HEK293T (cell line): ENCODE measurements around the gene CR1L.

Experiments
- ARNT ChIP-seq: fragments of 450-650 bp; IDR thresholded peaks from 2 replicates; pipeline ENCODE4 v1.6.1; 2017; ENCODE audit warnings: mild to moderate bottlenecking
- BHLHE40 ChIP-seq: fragments of 450-650 bp; IDR thresholded peaks from 2 replicates; pipeline ENCODE4 v1.6.1; 2016; ENCODE audit warnings: mild to moderate bottlenecking, moderate library complexity, borderline replicate concordance
- FOXA1 ChIP-seq: fragments of 450-650 bp; IDR thresholded peaks from 2 replicates; pipeline ENCODE4 v1.6.1; 2016; ENCODE audit warnings: mild to moderate bottlenecking
- FOXK2 ChIP-seq: fragments of 450-650 bp; IDR thresholded peaks from 2 replicates; pipeline ENCODE4 v1.6.1; 2016; ENCODE audit warnings: mild to moderate bottlenecking
- FOXM1 ChIP-seq: fragments of 450-650 bp; IDR thresholded peaks from 2 replicates; pipeline ENCODE4 v1.6.1; 2017; ENCODE audit warnings: mild to moderate bottlenecking, borderline replicate concordance
- SP1 ChIP-seq: fragments of 450-650 bp; IDR thresholded peaks from 2 replicates; pipeline ENCODE4 v1.6.1; 2017
- SUZ12 ChIP-seq: fragments of 450-650 bp; IDR thresholded peaks from 2 replicates; pipeline ENCODE4 v1.6.1; 2016; ENCODE audit warnings: mild to moderate bottlenecking
- ZNF384 ChIP-seq: fragments of 450-650 bp; IDR thresholded peaks from 2 replicates; pipeline ENCODE4 v1.6.1; 2016

GRCh38 chr1:207644852-207645634, at the start of gene CR1L:
- TF ChIP-seq ZNF384 (no peak), FOXM1 (no peak), BHLHE40 (no peak), FOXK2 (no peak), SP1 (no peak), ARNT (no peak), SUZ12 (no peak), FOXA1 (no peak)
